Sigmoid colon (tissue), 7 donors: Measurements from ENCODE around the gene ME3. TPM values are rescaled to one million over a fixed set of nuclear protein-coding genes. Genes with fewer than 3 reads are reported as not detected.

Experiments used
- DNase-seq: peaks from one replicate; pipeline ENCODE4 v3.0.0-alpha.2; 2019
- H3K27ac ChIP-seq, 4 donors: fragments of 200-600 bp; sonication (generic); one replicate each; pipeline ENCODE4 v1.5.1; 2016 to 2019; ENCODE audit warnings: mild to moderate bottlenecking in 1 of 4
- H3K27me3 ChIP-seq, 3 donors: fragments of 200-600 bp; sonication (generic); one replicate each; pipeline ENCODE4 v1.5.1; 2019; ENCODE audit warnings: mild to moderate bottlenecking in 1 of 3
- H3K36me3 ChIP-seq, 4 donors: fragments of 200-600 bp; sonication (generic); one replicate each; pipeline ENCODE4 v1.5.1; 2016 to 2019
- H3K4me1 ChIP-seq, 4 donors: fragments of 200-600 bp; sonication (generic); one replicate each; pipeline ENCODE4 v1.5.1; 2017 to 2019
- H3K4me3 ChIP-seq, 4 donors: fragments of 200-600 bp; sonication (generic); one replicate each; pipeline ENCODE4 v1.5.1; 2017 to 2019; ENCODE audit warnings: mild to moderate bottlenecking in 2 of 4, moderate library complexity in 1 of 4
- H3K9me3 ChIP-seq, 4 donors: fragments of 200-600 bp in 3 of 4; sonication (generic) in 3 of 4; one replicate each; pipeline versions ENCODE4 v1.5.1 to v1.6.1; 2013 to 2019
- EP300 ChIP-seq, 4 donors: sonication (generic); formaldehyde crosslinking; IDR thresholded peaks; one replicate each; pipeline ENCODE4 v1.6.1; 2017; ENCODE audit warnings: antibody characterized with exemption in 4 of 4
- POLR2A ChIP-seq, 2 donors: fragments of 450-650 bp; IDR thresholded peaks; one replicate each; pipeline ENCODE4 v1.6.1; 2016; ENCODE audit warnings: antibody characterized with exemption in 2 of 2, mild to moderate bottlenecking in 2 of 2, moderate library complexity in 2 of 2
- POLR2AphosphoS5 ChIP-seq, 4 donors: sonication (generic); formaldehyde crosslinking; IDR thresholded peaks; one replicate each; pipeline ENCODE4 v1.6.1; 2017; ENCODE audit warnings: antibody characterized with exemption in 4 of 4
- WGBS, 2 donors: extraction: QIAGEN DNeasy Blood & Tissue Kit; methylation state at CpG; one replicate each; pipeline ENCODE4 v1.1.7; 2013; 5-methylcytosine and 5-hydroxymethylcytosine counted together
- intact Hi-C: fragments of 100-400 bp; cut with DNase I; formaldehyde crosslinking; loops from one replicate; pipeline ENCODE4 v1.15.1; 2023
- polyA plus RNA-seq, 3 donors: library from polyadenylated mRNA; stranded (reverse); fragments of 200-250 nt; gene quantifications; one replicate each; pipeline ENCODE4 v1.2.3, GENCODE V29; 2013
- total RNA-seq, 4 donors: library from RNA; depleted of rRNA; stranded (reverse); fragments of >200 nt; gene quantifications; one replicate each; pipeline ENCODE4 v1.1.0, GENCODE V29; 2016
- TF ChIP-seq, protein P1 (sequence below), 4 experiments: fragments of 450-650 bp in 3 of 4; fragments of 200-600 bp in 1 of 4; IDR thresholded peaks; one replicate each; pipeline ENCODE4 v1.5.1; 2016 to 2019; ENCODE audit warnings: antibody characterized with exemption in 4 of 4, mild to moderate bottlenecking in 3 of 4, moderate library complexity in 2 of 4
- donor health status: healthy with polysubstance abuse.
- donor health status: Bipolar disorder and iron deficiency.
- donor health status: healthy.

The ME3 gene
- total and polyA plus RNA-seq, 7 donors: 7.8 to 53.2 (median 25.5) TPM

GRCh38 chr11:86468169-86468568, 204.2 kb downstream of the ME3 start:
- H3K36me3 ChIP-seq: no peaks in the 10 kb centered on the region
- no peak for DNase-seq
- no peaks in the 10 kb centered on the region for H3K9me3 ChIP-seq
- no peak overlapping the region for H3K4me3 ChIP-seq
- intact Hi-C loops: no loop called here
- H3K27me3 ChIP-seq: no peaks in the 10 kb centered on the region
- TF ChIP-seq POLR2AphosphoS5 (IDR thresholded peaks at IDR 0.05): no peak
- TF ChIP-seq, protein P1, sequence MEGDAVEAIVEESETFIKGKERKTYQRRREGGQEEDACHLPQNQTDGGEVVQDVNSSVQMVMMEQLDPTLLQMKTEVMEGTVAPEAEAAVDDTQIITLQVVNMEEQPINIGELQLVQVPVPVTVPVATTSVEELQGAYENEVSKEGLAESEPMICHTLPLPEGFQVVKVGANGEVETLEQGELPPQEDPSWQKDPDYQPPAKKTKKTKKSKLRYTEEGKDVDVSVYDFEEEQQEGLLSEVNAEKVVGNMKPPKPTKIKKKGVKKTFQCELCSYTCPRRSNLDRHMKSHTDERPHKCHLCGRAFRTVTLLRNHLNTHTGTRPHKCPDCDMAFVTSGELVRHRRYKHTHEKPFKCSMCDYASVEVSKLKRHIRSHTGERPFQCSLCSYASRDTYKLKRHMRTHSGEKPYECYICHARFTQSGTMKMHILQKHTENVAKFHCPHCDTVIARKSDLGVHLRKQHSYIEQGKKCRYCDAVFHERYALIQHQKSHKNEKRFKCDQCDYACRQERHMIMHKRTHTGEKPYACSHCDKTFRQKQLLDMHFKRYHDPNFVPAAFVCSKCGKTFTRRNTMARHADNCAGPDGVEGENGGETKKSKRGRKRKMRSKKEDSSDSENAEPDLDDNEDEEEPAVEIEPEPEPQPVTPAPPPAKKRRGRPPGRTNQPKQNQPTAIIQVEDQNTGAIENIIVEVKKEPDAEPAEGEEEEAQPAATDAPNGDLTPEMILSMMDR (IDR thresholded peaks at IDR 0.05): no peak
- no peak for TF ChIP-seq POLR2A (IDR thresholded peaks at IDR 0.05)
- no peak for TF ChIP-seq EP300 (IDR thresholded peaks at IDR 0.05)
- no peak overlapping the region for H3K27ac ChIP-seq
- H3K4me1 ChIP-seq: peaks cover 0 to 4% (median 0%) of the 10 kb centered on the region in 4 donors
- 96 to 100% methylated on average over 1 of the region's 1 CpG for WGBS, 2 donors

DNA sequence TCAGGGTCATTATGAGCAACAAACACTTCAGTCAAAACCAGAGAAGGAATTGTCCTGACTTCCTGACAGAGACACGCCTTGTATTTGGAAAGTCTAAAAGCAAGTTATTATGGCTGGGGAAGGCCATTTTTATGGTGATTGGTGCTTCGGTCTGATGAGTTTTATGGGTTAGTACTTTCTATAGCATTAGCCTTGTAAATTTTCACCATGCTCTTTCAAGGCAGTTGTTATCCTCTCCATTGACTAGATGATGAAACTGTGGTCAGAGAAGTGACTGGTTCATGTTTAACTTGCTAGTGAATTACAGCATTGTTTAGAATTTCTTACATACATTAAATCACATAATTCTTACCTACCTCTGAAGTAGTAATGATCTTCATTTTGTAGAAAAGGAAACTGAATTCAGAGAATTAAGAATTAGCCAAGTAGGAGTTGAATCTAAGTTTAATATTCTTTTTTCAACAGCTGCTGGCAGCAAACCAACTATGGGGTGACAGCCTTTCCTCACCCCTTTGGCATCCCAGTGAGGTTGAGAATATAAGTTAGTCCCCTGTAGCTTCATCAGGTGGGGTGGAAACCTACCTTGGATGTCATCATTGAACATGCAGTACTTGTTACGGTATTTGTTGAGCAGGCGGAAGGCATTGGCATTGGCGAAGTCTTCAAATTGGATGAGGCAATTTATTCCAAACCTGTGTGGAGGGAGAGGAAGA, 207.8 kb downstream of the ME3 start:
- peaks cover 0 to 16% (median 9%) of the 10 kb centered on the region in 4 donors for H3K4me1 ChIP-seq
- H3K36me3 ChIP-seq: no peaks in the 10 kb centered on the region
- 74 to 86% methylated on average over 5 of the region's 5 CpGs for WGBS, 2 donors
- no peak overlapping the region for H3K4me3 ChIP-seq
- H3K27ac ChIP-seq: no peak overlapping the region
- DNase-seq: no peak
- H3K9me3 ChIP-seq: no peaks in the 10 kb centered on the region
- no peaks in the 10 kb centered on the region for H3K27me3 ChIP-seq
- intact Hi-C loops: no loop called here
- TF ChIP-seq POLR2A (IDR thresholded peaks at IDR 0.05): no peak
- TF ChIP-seq POLR2AphosphoS5 (IDR thresholded peaks at IDR 0.05): no peak
- TF ChIP-seq, protein P1 (IDR thresholded peaks at IDR 0.05): no peak
- TF ChIP-seq EP300 (IDR thresholded peaks at IDR 0.05): no peak

GRCh38 chr11:86463955-86464354, 208.5 kb downstream of the ME3 start:
- TF ChIP-seq POLR2A (IDR thresholded peaks at IDR 0.05) (no peak), EP300 (IDR thresholded peaks at IDR 0.05) (no peak), POLR2AphosphoS5 (IDR thresholded peaks at IDR 0.05) (no peak)
- TF ChIP-seq, protein P1 (IDR thresholded peaks at IDR 0.05): no peak
- intact Hi-C loops: no loop called here
- 97 to 98% methylated on average over 5 of the region's 5 CpGs for WGBS, 2 donors
- Histone ChIP-seq H3K4me1 (peaks cover 0 to 21% (median 13%) of the 10 kb centered on the region in 4 donors), H3K27ac (no peak overlapping the region), H3K9me3 (no peaks in the 10 kb centered on the region), H3K27me3 (no peaks in the 10 kb centered on the region), H3K4me3 (no peak overlapping the region), H3K36me3 (no peaks in the 10 kb centered on the region)
- DNase-seq: no peak

DNA sequence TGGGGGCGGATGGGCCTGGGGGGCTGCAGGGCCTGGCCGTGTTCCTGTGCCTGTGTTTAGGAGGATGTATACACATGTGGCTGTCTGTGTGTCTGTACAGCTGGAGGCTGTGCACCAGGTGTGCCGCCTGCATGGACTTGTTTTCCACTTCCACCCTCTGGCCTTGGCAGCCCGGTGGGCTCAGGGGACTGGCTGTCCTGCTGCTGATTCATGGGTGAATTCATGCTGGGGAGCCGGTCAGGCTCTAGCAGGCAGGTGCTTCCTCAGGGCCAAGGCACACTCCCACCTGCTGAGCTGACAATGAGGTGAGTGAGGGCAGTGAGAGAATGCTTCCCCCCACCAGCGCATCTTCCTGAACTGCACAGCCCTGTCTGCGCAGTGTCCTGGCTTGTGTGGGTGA, 209.3 kb downstream of the ME3 start:
- no peak for DNase-seq
- intact Hi-C loops: no loop called here
- H3K36me3 ChIP-seq: no peaks in the 10 kb centered on the region

More for the DNA sequence above, 209.3 kb downstream of the ME3 start:
- TF ChIP-seq POLR2AphosphoS5 (IDR thresholded peaks at IDR 0.05): no peak
- no peak for TF ChIP-seq EP300 (IDR thresholded peaks at IDR 0.05)
- no peak for TF ChIP-seq POLR2A (IDR thresholded peaks at IDR 0.05)
- TF ChIP-seq, protein P1 (IDR thresholded peaks at IDR 0.05): no peak
- 77 to 97% methylated on average over 7 of the region's 7 CpGs for WGBS, 2 donors
- Histone ChIP-seq H3K4me3 (no peak overlapping the region), H3K9me3 (no peaks in the 10 kb centered on the region), H3K4me1 (peaks cover 0 to 29% (median 16%) of the 10 kb centered on the region in 4 donors), H3K27me3 (no peaks in the 10 kb centered on the region), H3K27ac (no peak overlapping the region)
